Activated CD4-positive, alpha-beta T cell treated with anti-CD3 and anti-CD28 coated beads, Interleukin-2, amount 10 ng/mL, durations not matched to agents 7 days and 5 days (primary cell): ENCODE measurements around the gene DLGAP1. TPM values are rescaled to one million over a fixed set of nuclear protein-coding genes. Genes with fewer than 3 reads are reported as not detected.
"Not testable (repeated sequence)": the region's sequence is repeated elsewhere in the genome, so short reads cannot be mapped to it uniquely, and the experiment has no call there.

Experiments
- CTCF ChIA-PET: fragments of 350-600 bp; sonication (Branson Sonifier 250); formaldehyde crosslinking; loops from one replicate; lab custom pipeline; 2021; ENCODE audit warnings: antibody characterized with exemption; lab: Charles Lee
- POLR2A ChIA-PET: fragments of 350-600 bp; sonication (Branson Sonifier 250); formaldehyde crosslinking; loops from one replicate; lab custom pipeline; 2021; ENCODE audit warnings: antibody characterized with exemption; lab: Charles Lee
- DNase-seq: peaks from one replicate; pipeline ENCODE4 v3.0.0-alpha.2; 2020
- H3K27ac Mint-ChIP-seq: one replicate; pipeline ENCODE4 v1.8.0; 2021; ENCODE audit warnings: mild to moderate bottlenecking, moderate library complexity, mixed read lengths
- H3K27me3 Mint-ChIP-seq: one replicate; pipeline ENCODE4 v1.8.0; 2021; ENCODE audit warnings: mixed read lengths
- H3K36me3 Mint-ChIP-seq: one replicate; pipeline ENCODE4 v1.8.0; 2021; ENCODE audit warnings: low read depth, mixed read lengths
- H3K4me1 Mint-ChIP-seq: one replicate; pipeline ENCODE4 v1.8.0; 2021; ENCODE audit warnings: mixed read lengths
- H3K4me3 Mint-ChIP-seq: one replicate; pipeline ENCODE4 v1.8.0; 2021; ENCODE audit warnings: mild to moderate bottlenecking, moderate library complexity, mixed read lengths
- H3K9me3 Mint-ChIP-seq: one replicate; pipeline ENCODE4 v1.8.0; 2021; ENCODE audit warnings: mixed read lengths
- total RNA-seq, 2 experiments: library from RNA; stranded (reverse); gene quantifications; one replicate each; pipeline ENCODE4 v1.2.3, GENCODE V29; 2021

Gene DLGAP1
- total RNA-seq, 2 experiments from 2014 or later: 0.10 TPM; not detected in 1

GRCh38 chr18:4309227-4309626 lies 145.9 kb downstream of the DLGAP1 start:
- ChIA-PET CTCF (no interaction called here), POLR2A (no interaction called here)
- H3K27me3 Mint-ChIP-seq: no peaks in the 10 kb centered on the region
- H3K4me3 Mint-ChIP-seq: no peak overlapping the region
- no peaks in the 10 kb centered on the region for H3K36me3 Mint-ChIP-seq
- DNase-seq: no peak
- no peaks in the 10 kb centered on the region for H3K4me1 Mint-ChIP-seq
- no peak overlapping the region for H3K27ac Mint-ChIP-seq
- no peaks in the 10 kb centered on the region for H3K9me3 Mint-ChIP-seq

DNA sequence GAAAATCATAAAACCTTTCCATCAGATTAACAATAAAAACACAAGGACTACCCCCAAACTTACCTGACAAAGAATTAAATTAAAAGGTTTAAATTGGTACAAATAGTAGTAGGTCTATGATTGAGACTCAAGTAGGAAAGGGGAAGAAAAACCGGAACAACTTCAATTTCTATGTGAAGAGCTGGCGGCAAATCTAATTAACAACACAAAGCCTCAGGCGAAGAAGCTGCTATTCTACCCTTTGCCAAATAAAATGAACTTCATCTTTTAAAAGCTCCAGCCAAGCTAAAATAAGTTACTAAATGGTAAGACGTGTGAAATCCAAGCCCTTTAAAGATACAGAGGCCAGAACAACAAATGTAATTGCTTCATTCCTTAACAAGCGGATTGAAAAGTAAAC lies 146.5 kb downstream of the DLGAP1 start:
- ChIA-PET CTCF (no interaction called here), POLR2A (no interaction called here)
- no peak overlapping the region for H3K27ac Mint-ChIP-seq
- H3K27me3 Mint-ChIP-seq: no peaks in the 10 kb centered on the region
- no peak overlapping the region for H3K4me3 Mint-ChIP-seq
- no peak for DNase-seq
- H3K4me1 Mint-ChIP-seq: no peaks in the 10 kb centered on the region
- H3K9me3 Mint-ChIP-seq: no peaks in the 10 kb centered on the region
- no peaks in the 10 kb centered on the region for H3K36me3 Mint-ChIP-seq

GRCh38 chr18:4299395-4299794 lies 155.7 kb downstream of the DLGAP1 start:
- Mint-ChIP-seq H3K36me3 (no peaks in the 10 kb centered on the region), H3K27me3 (no peaks in the 10 kb centered on the region), H3K9me3 (peaks cover 10% of the 10 kb centered on the region), H3K4me3 (no peak overlapping the region), H3K27ac (no peak overlapping the region), H3K4me1 (no peaks in the 10 kb centered on the region)
- DNase-seq: no peak
- CTCF ChIA-PET: no interaction called here
- POLR2A ChIA-PET: no interaction called here

DNA sequence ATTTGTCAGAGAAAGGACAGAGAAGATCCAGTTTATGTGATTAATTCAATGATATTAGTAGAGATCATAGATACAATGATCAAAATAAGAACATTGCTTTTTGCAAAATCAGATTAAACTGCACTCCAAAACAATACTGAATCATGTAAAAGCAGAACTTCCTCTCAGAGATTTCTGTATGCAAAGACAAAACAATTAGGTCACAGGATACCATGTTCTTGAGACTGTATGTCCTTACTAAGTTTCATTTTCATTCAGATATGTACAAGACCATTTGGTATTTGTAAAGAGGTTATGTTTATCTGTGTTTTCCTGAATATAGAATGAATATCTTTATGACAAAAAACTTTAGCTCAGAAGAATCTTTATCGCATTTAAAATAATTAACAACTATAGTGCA lies 161.8 kb downstream of the DLGAP1 start:
- no peaks in the 10 kb centered on the region for H3K27me3 Mint-ChIP-seq

DNA sequence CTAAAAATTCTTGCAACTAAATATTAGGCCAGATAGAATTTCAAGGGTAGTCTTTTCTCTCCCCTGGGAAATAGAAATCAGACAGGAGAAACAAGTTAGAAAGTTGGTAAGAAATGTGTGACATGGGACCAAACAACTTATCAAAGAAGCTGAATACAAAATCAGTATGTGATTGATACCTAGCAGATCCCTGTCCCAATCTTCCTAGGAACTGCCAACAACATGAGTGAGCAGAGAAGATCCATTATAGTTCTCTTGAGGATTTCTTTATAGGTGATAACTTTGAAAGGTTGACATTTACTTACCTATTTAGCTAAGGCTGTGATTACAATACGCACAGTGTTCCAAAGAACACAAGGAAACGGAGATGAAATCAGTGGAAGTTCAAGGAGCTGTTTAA lies 162.4 kb downstream of the DLGAP1 start:
- Mint-ChIP-seq H3K36me3 (no peaks in the 10 kb centered on the region), H3K27me3 (no peaks in the 10 kb centered on the region), H3K4me1 (no peaks in the 10 kb centered on the region), H3K4me3 (no peak overlapping the region), H3K9me3 (peaks cover 4% of the 10 kb centered on the region), H3K27ac (no peak overlapping the region)
- CTCF ChIA-PET: no interaction called here
- no peak for DNase-seq
- POLR2A ChIA-PET: interaction anchor here (1.1 kb wide), 1 partner anchor 27 kb away, joined by 7 read pairs; no protein-coding TSS in a partner anchor

More for the DNA sequence above, 161.8 kb downstream of the DLGAP1 start:
- CTCF ChIA-PET: no interaction called here
- DNase-seq: no peak
- H3K4me3 Mint-ChIP-seq: no peak overlapping the region
- no peak overlapping the region for H3K27ac Mint-ChIP-seq
- POLR2A ChIA-PET: interaction anchor here (1.1 kb wide), 1 partner anchor 27 kb away, joined by 7 read pairs; no protein-coding TSS in a partner anchor
- H3K9me3 Mint-ChIP-seq: peaks cover 9% of the 10 kb centered on the region
- no peaks in the 10 kb centered on the region for H3K4me1 Mint-ChIP-seq
- H3K36me3 Mint-ChIP-seq: no peaks in the 10 kb centered on the region

DNA sequence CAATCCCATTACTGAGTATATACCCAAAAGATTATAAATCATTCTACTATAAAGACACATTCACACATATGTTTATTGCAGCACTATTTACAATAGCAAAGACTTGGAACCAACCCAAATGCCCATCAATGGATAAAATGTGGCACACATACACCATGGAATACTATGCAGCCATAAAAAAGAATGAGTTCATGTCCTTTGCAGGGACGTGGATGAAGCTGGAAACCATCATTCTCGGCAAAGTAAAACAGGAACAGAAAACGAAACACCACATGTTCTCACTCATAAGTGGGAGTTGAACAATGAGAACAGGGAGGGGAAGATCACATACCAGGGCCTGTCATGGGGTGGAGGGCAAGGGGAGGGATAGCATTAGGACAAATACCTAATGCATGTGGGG lies 167.8 kb downstream of the DLGAP1 start:
- H3K4me1 Mint-ChIP-seq, H3K9me3 Mint-ChIP-seq, H3K27ac Mint-ChIP-seq, H3K27me3 Mint-ChIP-seq, CTCF ChIA-PET, H3K36me3 Mint-ChIP-seq, DNase-seq, POLR2A ChIA-PET, H3K4me3 Mint-ChIP-seq: not testable (repeated sequence)

DNA sequence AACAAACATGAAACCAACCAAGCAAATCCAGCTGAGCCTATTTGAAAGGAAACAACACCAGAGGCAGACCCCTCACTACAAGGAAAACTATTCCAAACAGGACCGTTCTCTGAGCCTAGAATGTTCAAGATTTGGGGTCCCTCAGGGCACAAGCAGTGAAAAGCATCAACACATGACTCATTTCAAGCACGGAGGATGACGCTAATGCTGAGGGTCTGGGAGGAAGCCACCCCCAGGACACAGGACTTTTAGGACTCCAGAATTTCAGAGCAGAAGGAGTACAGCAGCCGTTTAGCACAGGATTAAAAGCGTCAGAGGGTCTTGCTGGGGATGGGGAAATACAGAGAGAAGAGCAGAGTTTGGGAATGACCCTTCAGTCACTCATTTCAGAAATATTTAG lies 168.9 kb downstream of the DLGAP1 start:
- no peaks in the 10 kb centered on the region for H3K36me3 Mint-ChIP-seq
- no peak overlapping the region for H3K27ac Mint-ChIP-seq
- H3K4me1 Mint-ChIP-seq: no peaks in the 10 kb centered on the region
- CTCF ChIA-PET: no interaction called here
- no peaks in the 10 kb centered on the region for H3K27me3 Mint-ChIP-seq
- POLR2A ChIA-PET: no interaction called here
- H3K4me3 Mint-ChIP-seq: no peak overlapping the region
- DNase-seq: no peak
- H3K9me3 Mint-ChIP-seq: no peaks in the 10 kb centered on the region

DNA sequence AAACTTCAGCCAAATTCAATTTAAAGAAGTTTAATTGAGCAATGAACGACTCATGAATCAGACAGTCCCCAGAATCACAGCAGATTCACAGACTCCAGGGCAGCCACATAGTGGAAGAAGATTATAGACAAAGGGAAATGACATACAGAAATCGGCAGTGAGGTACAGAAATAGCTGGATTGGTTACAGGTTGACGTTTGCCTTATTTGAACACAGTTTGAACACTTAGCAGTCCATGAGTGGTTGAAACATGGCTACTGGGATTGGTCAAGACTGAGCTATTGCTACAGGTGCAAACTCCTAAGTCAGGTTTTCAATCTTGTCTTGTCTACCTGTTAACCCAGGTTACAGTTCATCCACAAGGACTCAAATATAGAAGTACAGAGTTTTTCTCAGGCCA lies 169.6 kb downstream of the DLGAP1 start:
- Mint-ChIP-seq H3K27ac (no peak overlapping the region), H3K4me3 (no peak overlapping the region), H3K9me3 (no peaks in the 10 kb centered on the region), H3K4me1 (no peaks in the 10 kb centered on the region), H3K36me3 (no peaks in the 10 kb centered on the region), H3K27me3 (no peaks in the 10 kb centered on the region)
- no peak for DNase-seq
- ChIA-PET POLR2A (no interaction called here), CTCF (no interaction called here)

DNA sequence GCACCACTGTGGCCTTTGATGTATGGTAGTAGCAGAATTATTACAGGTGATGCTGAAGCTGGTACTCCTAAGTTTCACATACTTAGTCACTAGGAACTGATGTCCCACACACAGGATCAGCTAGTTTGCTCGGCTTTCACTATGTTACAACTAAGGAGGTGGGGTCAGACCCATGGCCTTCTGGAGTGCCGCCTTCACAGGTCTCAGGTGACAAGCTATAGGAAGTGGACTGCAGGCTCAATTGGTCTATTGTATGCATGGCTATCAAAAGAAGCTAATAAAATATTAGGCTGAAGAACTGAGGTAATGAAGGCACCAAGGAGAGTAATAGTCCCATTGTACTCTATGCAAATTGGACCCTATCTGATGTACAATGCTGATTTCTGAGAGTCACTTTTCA lies 170.6 kb downstream of the DLGAP1 start:
- Mint-ChIP-seq H3K4me1 (no peaks in the 10 kb centered on the region), H3K27me3 (no peaks in the 10 kb centered on the region), H3K36me3 (no peaks in the 10 kb centered on the region), H3K4me3 (no peak overlapping the region), H3K9me3 (no peaks in the 10 kb centered on the region), H3K27ac (no peak overlapping the region)
- POLR2A ChIA-PET: no interaction called here
- DNase-seq: no peak
- CTCF ChIA-PET: no interaction called here

DNA sequence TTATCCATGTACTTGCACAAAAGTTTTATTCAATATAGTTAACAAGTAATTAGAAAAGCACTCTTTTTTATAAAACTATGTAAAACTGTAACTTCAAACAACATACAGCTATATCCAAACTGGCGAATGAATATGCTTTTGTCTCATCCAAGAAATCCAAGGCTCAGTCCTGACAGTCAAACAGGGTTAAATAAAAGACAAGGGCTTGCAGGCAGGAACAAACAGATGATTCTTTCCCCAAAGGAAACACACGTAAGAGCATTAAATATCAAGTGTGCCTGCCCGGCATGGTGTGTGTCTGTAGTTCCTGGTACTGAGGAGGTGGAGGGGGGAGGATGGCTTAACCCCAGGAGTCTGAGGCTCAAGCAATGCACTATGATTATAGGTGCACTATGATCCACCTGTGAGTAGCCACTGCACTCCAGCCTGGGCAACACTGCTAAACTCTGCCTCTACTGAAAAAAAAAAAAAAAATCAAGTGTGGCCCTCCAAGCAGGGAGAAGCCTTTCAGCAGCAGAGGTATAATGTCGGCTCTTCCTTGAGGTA lies 171.3 kb downstream of the DLGAP1 start:
- ChIA-PET CTCF (no interaction called here), POLR2A (no interaction called here)
- no peaks in the 10 kb centered on the region for H3K4me1 Mint-ChIP-seq
- no peaks in the 10 kb centered on the region for H3K36me3 Mint-ChIP-seq
- no peak overlapping the region for H3K4me3 Mint-ChIP-seq
- DNase-seq: no peak
- H3K27me3 Mint-ChIP-seq: no peaks in the 10 kb centered on the region
- no peaks in the 10 kb centered on the region for H3K9me3 Mint-ChIP-seq
- H3K27ac Mint-ChIP-seq: no peak overlapping the region

DNA sequence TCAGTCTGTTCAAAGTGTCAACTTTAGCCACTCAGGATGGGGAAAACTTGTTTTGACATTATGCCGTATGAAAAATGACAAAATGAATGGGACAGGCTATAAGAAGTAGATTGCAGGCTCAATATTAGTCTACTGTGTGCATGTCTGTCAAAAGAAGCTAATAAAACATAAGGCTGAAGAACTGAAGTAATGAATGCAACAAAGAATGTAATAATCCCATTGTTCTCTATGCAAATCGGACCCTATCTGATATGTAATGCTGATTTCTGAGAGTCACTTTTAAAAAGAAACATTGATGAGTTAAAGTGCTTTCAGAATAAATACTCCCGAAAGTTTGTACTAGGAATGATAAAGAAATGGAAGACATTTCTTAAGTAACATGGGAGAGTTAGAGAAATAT lies 172.2 kb downstream of the DLGAP1 start:
- Mint-ChIP-seq H3K9me3 (no peaks in the 10 kb centered on the region), H3K4me3 (no peak overlapping the region), H3K27ac (no peak overlapping the region), H3K27me3 (no peaks in the 10 kb centered on the region), H3K4me1 (no peaks in the 10 kb centered on the region), H3K36me3 (no peaks in the 10 kb centered on the region)
- no peak for DNase-seq
- ChIA-PET CTCF (no interaction called here), POLR2A (no interaction called here)

GRCh38 chr18:4276953-4277585 lies 178.0 kb downstream of the DLGAP1 start:
- Mint-ChIP-seq H3K9me3 (no peaks in the 10 kb centered on the region), H3K4me3 (no peak overlapping the region), H3K27ac (no peak overlapping the region), H3K27me3 (no peaks in the 10 kb centered on the region), H3K4me1 (no peaks in the 10 kb centered on the region), H3K36me3 (no peaks in the 10 kb centered on the region)
- POLR2A ChIA-PET: no interaction called here
- no peak for DNase-seq
- CTCF ChIA-PET: no interaction called here

DNA sequence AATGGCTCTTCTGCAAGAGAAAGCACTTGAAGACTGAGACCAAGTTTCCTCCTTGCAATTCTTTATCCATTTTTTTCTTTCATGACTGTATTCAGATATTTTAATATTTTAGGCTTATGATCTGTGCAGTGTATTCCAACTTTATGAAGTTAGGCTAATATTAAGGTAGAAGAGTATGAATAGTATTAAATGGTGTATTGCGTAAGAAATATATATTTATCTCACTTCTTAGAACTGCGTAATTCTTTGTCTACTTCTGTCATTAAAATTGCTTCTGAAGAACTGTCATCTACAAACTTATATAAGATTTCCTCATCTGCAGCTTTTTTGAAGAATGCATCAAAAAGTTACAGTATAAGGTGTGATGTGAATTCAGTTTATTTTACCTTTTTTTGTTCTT lies 183.2 kb downstream of the DLGAP1 start:
- H3K27ac Mint-ChIP-seq: no peak overlapping the region

DNA sequence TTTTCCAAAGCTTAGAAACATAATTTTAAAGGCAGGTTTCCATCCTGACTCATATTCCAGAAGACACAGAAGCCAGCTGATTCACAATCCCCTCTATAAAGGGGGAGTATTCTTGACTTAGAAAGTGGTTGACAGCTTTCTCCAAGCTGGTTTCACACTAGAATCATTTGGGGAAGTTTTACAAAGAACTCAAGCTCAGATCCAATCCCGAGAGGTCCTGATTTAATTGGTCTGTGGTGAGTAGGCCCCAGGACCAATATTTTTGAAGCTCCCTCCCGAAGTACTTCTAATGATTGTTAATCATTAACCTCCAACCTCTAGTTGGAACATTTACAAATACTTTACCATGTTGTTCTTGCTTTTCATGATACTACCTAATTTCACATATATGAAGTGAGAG lies 184.1 kb downstream of the DLGAP1 start:
- Mint-ChIP-seq H3K27me3 (peaks cover 3% of the 10 kb centered on the region), H3K36me3 (no peaks in the 10 kb centered on the region), H3K27ac (no peak overlapping the region), H3K4me1 (no peaks in the 10 kb centered on the region), H3K4me3 (no peak overlapping the region), H3K9me3 (no peaks in the 10 kb centered on the region)
- CTCF ChIA-PET: no interaction called here
- no peak for DNase-seq
- POLR2A ChIA-PET: no interaction called here

More for the DNA sequence above, 183.2 kb downstream of the DLGAP1 start:
- Mint-ChIP-seq H3K4me1 (no peaks in the 10 kb centered on the region), H3K4me3 (no peak overlapping the region), H3K27me3 (peaks cover 3% of the 10 kb centered on the region), H3K36me3 (no peaks in the 10 kb centered on the region), H3K9me3 (no peaks in the 10 kb centered on the region)
- CTCF ChIA-PET: no interaction called here
- POLR2A ChIA-PET: no interaction called here
- no peak for DNase-seq
